ENCODE measurements around the gene MAB21L2.

MAB21L2 gene

DNA sequence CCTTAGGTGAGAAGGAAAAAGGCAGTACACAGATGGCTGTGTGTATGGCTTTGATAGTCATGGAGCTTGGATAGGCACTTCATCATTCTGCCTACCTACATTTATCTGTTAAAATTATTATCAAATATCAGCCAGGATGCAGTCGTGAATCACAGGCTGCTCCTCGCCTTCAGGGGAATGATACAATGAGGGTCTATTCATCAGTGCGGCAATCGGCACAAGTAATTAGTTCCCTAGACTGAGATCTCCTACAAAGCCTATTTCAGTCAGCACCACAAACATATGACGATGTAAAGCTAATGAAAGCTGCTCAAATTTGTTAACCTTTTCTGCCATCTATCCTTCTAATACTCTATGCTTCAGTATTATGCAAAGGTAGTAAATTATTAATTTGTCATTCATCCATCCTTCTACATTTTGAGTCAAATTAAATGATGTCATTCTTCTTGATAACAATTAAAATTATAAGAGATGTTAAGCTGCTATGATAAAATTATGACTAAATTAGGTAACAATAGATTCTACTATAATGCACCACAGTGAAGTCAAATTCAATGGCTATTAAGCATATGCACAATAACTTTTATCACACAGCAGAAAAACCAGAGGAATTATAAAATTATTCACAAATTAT is 19.0 kb downstream of the MAB21L2 start:
- DNase-seq (ENCODE audit: low read depth in 2 of 2), result no peak

DNA sequence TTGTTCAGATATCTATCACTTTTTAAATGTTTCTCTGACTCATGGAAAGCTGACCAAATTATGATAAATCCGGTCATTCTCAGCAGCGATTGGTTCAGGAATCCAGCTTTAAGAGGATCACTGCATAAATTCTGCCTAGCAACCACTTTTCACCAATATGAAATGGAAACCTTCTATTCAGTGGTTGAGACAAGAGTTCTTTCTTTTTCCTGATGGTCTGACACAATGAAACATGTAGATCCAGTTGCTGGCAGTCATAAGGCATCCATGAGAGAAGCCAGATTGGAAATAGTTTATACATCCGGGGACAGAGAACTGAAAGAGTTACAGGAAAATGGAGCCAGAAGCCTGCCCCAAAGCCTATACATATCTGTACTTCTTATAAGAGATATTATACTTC is 27.2 kb downstream of the MAB21L2 start:
- no peak for DNase-seq (ENCODE audit: low read depth in 2 of 2)

DNA sequence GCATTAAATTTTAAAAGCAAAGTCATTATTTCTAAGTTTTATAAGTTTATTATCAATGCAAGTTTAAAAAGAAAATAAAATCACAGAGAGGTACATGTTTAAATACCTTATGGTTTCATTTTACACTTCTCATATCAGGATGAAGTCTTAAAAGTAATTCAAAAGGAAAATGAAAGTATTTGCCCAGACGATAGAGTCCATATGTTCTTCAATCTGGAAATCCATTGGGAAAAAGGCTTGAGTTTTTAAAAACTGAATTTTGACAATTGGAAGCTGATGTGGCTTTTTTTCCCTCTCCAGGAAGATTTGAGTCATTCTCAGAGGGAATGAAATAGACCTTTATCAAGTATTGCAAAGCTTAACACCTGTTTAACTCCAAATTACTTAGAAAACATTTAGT is 37.1 kb downstream of the MAB21L2 start:
- no peak for DNase-seq (ENCODE audit: low read depth in 2 of 2)

DNA sequence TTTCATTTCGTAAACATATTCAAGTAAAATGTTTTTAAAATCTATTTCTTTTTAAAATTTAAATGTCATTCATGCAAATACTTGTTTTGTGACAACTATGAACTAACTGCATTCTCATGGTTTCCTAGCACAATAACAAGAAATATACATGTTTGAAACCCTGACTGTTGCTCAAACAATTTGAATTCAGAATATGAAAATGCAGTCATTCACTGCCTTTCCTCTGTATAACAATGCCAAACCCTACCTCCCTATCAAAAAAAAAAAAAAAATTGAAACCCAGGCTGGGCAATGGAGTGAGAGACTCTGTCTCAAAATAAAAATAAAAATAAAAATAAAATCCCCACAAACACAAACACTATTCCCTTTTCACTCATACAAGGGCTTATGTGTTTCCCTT is 42.1 kb downstream of the MAB21L2 start:
- DNase-seq (ENCODE audit: low read depth in 2 of 2), result no peak

DNA sequence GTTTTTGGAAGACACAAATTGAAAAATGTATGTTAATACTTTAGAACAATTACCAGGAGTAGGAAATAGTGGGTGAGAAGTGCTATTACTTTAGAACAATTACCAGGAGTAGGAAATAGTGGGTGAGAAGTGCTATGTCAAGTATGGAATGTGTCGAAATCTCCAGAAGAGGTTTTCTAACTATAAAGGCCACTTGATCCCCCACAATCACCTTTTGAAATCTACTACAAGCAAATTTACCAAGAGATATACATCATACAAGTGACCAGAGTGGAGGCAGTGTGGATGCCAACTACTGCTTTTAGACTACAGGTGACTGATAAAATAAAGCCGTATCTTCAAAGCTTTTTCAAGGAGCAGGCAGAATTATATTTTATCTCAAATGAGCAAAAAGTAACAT is 43.1 kb downstream of the MAB21L2 start:
- no peak for DNase-seq (ENCODE audit: low read depth in 2 of 2)

DNA sequence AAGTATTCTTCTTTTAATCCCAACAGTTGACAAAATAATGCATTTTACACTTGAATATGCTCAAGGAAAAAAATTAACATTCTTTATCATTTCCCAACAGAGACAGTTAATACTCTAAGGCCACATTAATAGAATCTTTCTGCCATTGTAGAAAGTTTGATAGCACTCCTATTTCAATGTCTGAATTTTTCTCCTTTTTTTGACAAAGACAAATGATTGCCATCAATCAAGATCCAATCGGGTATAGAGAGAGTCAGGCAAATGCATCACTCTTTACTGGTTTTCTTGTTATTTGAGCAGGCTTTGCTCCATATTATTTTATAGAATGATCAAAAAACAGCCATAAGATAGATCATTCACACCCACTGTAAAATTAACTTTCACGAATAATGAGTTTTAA is 46.1 kb downstream of the MAB21L2 start:
- no peak for DNase-seq (ENCODE audit: low read depth in 2 of 2)

DNA sequence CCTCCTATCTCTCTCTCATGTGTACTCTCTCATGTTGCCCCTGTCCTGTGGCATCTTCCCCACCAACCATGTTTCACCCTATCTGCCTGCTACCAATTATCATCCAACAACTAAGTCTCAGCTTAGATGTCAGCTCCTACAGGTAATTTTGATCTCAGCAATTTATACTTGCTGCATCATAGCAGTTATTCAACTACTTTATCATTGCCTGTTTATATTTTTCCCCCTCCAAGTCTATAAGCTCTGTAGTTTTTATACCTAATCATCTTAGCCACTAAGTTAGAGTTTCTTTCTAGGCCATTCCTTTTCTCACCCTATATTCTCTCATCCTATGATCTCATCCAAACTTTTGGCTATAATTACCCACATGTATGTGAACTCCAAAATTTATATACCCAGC is 50.7 kb downstream of the MAB21L2 start:
- no peak for DNase-seq (ENCODE audit: low read depth in 2 of 2)

Measured in stimulated activated CD8-positive, alpha-beta memory T cell treated with anti-CD3 and anti-CD28 coated beads, Interleukin-7, amount 100 ng/mL, for 1 hour (primary cell).